ENCODE results near the gene ASB3.

GRCh38 chr2:53751728-53752127, 35.0 kb downstream of the ASB3 start:
- TF ChIP-seq GATA2 (IDR thresholded peaks at IDR 0.05; ENCODE audit: low read depth, low read length) (no peak), GATA3 (IDR thresholded peaks at IDR 0.05; ENCODE audit: low read depth, low read length) (no peak)
